ENCODE measurements around the gene AURKA.

GRCh38 chr20:56426026-56426425 lies 34.0 kb upstream of the AURKA start:
- no peak for TF ChIP-seq ZFP30 (CRISPR knock-in tag; IDR thresholded peaks at IDR 0.05; ENCODE audit: borderline replicate concordance)
- no peak for TF ChIP-seq ZNF639 (CRISPR knock-in tag; conservative IDR thresholded peaks at IDR 0.05 in 1 of 2, IDR thresholded peaks at IDR 0.05 in 1 of 2)
- no peak for TF ChIP-seq SMAD3 (CRISPR knock-in tag; conservative IDR thresholded peaks at IDR 0.05)

All from K562 (cell line).